Common myeloid progenitor, CD34-positive (primary cell): ENCODE data around the gene TEX10.

Source experiments
- CTCF ChIA-PET: fragments of 350-600 bp; sonication (Branson Sonifier 250); formaldehyde crosslinking; loops from one replicate; lab custom pipeline; 2021; ENCODE audit warnings: antibody characterized with exemption; lab: Charles Lee
- POLR2A ChIA-PET: fragments of 350-600 bp; sonication (Branson Sonifier 250); formaldehyde crosslinking; loops from one replicate; lab custom pipeline; 2021; ENCODE audit warnings: antibody characterized with exemption; lab: Charles Lee
- DNase-seq, 3 donors: peaks; one replicate each; pipeline versions ENCODE4 v3.0.0 to v3.0.0-alpha.2; 2013
- H3K27ac ChIP-seq, 2 experiments: 1 replicate in 1 of 2; 2 replicates in 1 of 2; pipeline ENCODE4 v1.7.0; 2013; ENCODE audit warnings: inconsistent platforms in 2 of 2, low read length in 2 of 2, mild to moderate bottlenecking in 2 of 2, low read depth in 1 of 2, moderate library complexity in 1 of 2; ENCODE audit not compliant: severe bottlenecking in 2 of 2, insufficient read depth in 1 of 2, poor library complexity in 1 of 2
- H3K27me3 ChIP-seq, 5 experiments: replicated peaks in 2 of 5; 1 replicate in 3 of 5; 2 replicates in 2 of 5; pipeline versions ENCODE4 v1.6.1 to v1.7.0; 2013; ENCODE audit warnings: low read length in 4 of 5, mild to moderate bottlenecking in 2 of 5, moderate library complexity in 2 of 5, inconsistent platforms in 1 of 5; ENCODE audit not compliant: insufficient read depth in 5 of 5, control insufficient read depth in 4 of 5
- H3K36me3 ChIP-seq, 4 experiments: 1 replicate in 2 of 4; 2 replicates in 2 of 4; pipeline versions ENCODE4 v1.6.1 to v1.7.0; 2013; ENCODE audit warnings: low read length in 3 of 4, control low read depth in 1 of 4, mild to moderate bottlenecking in 1 of 4; ENCODE audit not compliant: control insufficient read depth in 4 of 4, insufficient read depth in 4 of 4
- H3K4me1 ChIP-seq, 4 experiments: 1 replicate in 3 of 4; 2 replicates in 1 of 4; pipeline versions ENCODE4 v1.6.1 to v1.7.1; 2013; ENCODE audit warnings: low read length in 3 of 4, mild to moderate bottlenecking in 3 of 4, control low read depth in 1 of 4, inconsistent platforms in 1 of 4, moderate library complexity in 1 of 4; ENCODE audit not compliant: control insufficient read depth in 4 of 4, insufficient read depth in 4 of 4; ENCODE audit errors: control extremely low read depth in 1 of 4
- H3K4me3 ChIP-seq, 7 experiments: 1 replicate in 4 of 7; 2 replicates in 3 of 7; pipeline versions ENCODE4 v1.5.1 to v1.7.0; 2013; ENCODE audit warnings: mild to moderate bottlenecking in 7 of 7, low read length in 6 of 7, moderate library complexity in 6 of 7, inconsistent platforms in 2 of 7, low read depth in 2 of 7, control low read depth in 1 of 7; ENCODE audit not compliant: insufficient read depth in 4 of 7, control insufficient read depth in 1 of 7; ENCODE audit errors: extremely low read depth in 1 of 7
- H3K9me3 ChIP-seq, 5 experiments: 1 replicate in 4 of 5; 2 replicates in 1 of 5; pipeline versions ENCODE4 v1.6.1 to v1.7.1; 2013; ENCODE audit warnings: low read length in 4 of 5, mild to moderate bottlenecking in 2 of 5, inconsistent platforms in 1 of 5, low read depth in 1 of 5, moderate library complexity in 1 of 5; ENCODE audit not compliant: control insufficient read depth in 4 of 5, insufficient read depth in 2 of 5; ENCODE audit errors: control extremely low read depth in 1 of 5
- whole genome bisulfite sequencing: methylation state at CpG from one replicate; pipeline ENCODE4 v1.1.5; 2013; ENCODE audit not compliant: insufficient coverage; 5-methylcytosine and 5-hydroxymethylcytosine counted together

The TEX10 gene

GRCh38 chr9:100268271-100268670 lies 84.5 kb downstream of the TEX10 start:
- no peak overlapping the region for H3K4me3 ChIP-seq
- H3K27ac ChIP-seq: no peak overlapping the region
- ChIA-PET POLR2A (no interaction called here), CTCF (no interaction called here)
- 100% methylated on average over 3 of the region's 4 CpGs for WGBS
- no peak for DNase-seq
- H3K27me3 ChIP-seq: no peaks in the 10 kb centered on the region
- peaks cover 0 to 28% (median 17%) of the 10 kb centered on the region in 4 experiments for H3K36me3 ChIP-seq
- no peaks in the 10 kb centered on the region for H3K9me3 ChIP-seq
- H3K4me1 ChIP-seq: no peaks in the 10 kb centered on the region

- CTCF ChIA-PET: no interaction called here
- 93% methylated on average over 2 of the region's 3 CpGs for WGBS
- no peak overlapping the region for H3K4me3 ChIP-seq
Measured at GRCh38 chr9:100267211-100267610, 85.5 kb downstream of the TEX10 start.

More at GRCh38 chr9:100267211-100267610, 85.5 kb downstream of the TEX10 start:
- no peak for DNase-seq
- Histone ChIP-seq H3K27ac (no peak overlapping the region), H3K36me3 (peaks cover 0 to 21% (median 13%) of the 10 kb centered on the region in 4 experiments), H3K9me3 (no peaks in the 10 kb centered on the region), H3K4me1 (no peaks in the 10 kb centered on the region), H3K27me3 (no peaks in the 10 kb centered on the region)
- POLR2A ChIA-PET: no interaction called here
